GM21447 (cell line): Measurements from ENCODE around the gene CTBP1.

ENCODE experiments used
- ATAC-seq: cut with Tn5 transposase; IDR thresholded peaks from one replicate; pipeline ENCODE4 v1.9.1; 2021; ENCODE audit not compliant: unreplicated experiment

The CTBP1 gene

DNA sequence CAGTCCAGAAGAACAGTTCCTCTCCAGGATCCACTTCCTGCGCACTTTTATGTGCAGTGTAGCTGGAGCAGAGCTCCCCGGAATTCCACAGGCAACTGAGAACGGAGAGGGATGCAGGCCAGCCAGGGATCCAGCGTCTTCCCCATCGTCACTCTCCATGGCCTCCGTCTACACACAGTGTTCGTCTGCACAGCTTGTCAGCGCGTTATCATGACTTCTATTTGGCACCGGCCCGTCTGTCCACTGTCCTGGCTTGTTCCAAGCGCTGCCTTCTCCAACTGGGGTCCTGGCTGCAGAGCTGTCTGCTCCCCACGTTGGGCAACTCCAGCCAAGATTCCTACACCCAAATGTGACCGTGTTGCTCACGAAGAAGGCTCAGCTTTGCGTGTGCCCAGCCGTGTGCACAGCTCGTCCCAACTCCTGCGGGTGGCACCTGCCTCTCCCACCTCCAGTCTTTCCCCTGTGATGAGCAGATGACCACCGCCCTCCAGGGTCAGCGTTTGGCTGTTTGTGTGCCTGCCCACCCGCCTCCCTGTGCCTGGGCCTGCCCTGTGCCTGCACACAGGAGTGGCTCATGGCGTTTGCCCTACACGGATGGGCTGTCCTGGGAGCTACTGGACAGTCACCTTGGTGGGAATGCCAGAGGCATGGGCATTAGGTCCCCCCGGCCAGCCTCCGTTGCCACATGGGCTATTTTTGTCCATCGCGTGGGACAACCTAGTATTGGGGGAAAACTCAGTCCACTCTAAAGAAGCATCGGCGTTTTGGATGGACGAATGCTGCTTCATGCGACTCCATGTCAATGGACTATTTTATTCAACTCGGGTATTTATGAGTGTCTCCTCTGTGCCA, 2.2 kb upstream of the CTBP1 start:
- ATAC-seq, result no peak

DNA sequence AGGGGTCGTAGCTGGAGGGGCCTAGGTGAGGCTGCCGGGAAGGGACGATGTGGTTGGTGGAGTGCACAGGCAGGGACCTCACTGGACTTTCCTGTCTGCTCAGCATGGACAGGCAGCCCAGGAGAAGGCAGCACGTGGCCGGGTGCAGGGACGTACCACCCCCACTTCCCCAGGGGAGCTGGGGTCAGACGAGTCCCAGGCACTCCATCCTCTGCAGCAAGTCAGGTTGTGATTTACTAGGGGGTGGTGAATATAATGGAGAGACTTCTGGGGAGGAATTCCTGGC, 1.5 kb upstream of the CTBP1 start:
- no peak for ATAC-seq

DNA sequence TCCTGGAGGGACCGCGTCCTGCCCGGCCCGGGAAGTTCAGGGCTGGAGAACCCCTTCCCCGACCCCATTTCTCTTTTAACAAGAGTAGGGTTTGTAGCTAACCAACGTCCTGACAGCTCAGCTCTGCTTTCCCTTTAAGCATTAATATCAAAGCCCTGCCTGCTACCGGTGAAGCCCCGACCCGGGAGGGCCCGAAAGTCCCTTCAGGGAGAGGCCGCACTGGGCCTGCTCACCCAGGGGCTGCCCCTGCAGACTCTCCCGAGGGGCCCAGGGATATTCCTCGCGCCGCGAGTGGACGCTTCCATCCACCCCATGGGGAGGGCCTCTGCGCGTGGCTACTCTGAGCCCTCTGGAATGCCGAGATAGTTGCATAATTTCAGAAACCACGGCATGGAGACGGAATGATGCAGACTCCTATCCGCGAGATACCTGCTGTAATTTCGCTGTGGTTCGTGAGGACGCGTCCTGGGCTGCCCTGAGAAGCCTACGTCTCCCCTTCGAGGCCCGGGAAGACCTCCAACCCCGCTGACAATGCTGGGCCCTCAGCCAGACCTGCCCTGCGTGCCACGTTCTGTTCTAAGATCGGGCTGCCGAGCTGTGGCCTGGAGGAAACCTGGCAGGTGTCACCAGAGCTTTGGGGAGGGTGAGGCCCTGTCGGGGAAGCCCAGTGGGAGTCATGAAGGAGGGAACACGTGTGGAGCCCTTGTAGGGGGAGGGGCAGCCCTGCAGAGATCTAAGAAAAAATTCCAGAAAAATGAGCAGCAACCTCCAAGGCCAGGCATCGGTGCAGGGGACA, 999 bp upstream of the CTBP1 start:
- peak; percentile 11 for ATAC-seq

DNA sequence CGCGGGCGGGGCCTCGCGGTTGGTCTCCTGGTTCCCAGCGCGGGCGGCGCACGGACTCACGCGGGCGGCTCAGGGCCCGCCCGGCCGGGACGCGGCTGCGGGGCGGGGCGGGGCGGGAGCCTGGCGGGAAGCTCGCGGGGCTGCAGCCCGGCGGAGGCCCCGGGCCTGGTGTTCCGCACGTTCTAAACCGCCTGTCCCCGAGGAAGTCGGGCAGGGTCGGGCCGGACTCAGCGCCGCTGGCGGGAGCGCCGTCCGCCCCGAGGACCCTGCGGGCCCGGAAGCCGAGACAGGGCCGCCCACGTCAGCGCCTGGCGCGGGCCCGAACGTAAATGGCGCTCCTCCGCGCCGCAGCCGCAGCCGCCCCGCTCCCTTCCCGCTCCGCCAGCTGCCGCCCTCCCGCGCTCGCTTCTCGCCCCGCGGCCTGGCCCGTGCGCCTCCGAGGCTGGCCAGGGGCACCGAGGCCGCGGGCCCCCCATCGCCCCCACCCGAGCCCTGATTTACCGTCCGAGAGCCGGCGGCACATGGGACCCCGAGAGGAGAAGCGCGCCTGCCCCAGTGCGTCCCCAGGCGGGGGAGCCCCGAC, 309 bp upstream of the CTBP1 start:
- peak; percentile 38 for ATAC-seq

DNA sequence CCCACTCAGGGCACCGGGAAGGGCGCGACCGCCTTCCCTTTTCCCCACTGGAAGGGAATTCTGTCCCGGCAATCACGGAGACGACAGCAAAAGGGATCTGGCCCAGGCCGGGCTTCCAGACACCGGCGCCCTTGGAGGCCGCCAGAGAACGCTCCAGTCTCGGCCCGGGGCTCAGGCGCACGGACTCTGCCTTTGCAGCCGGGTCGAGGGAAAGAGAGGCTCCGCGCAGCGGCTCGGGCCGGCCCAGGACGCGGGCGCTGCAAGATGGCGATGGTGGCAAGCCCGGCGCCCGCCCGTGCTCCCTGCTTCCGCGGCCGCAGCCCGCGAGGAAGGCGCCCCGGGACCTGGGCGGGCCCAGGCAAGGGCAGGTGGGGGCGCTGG, 1.1 kb downstream of the CTBP1 start:
- ATAC-seq, result peak; percentile 7

DNA sequence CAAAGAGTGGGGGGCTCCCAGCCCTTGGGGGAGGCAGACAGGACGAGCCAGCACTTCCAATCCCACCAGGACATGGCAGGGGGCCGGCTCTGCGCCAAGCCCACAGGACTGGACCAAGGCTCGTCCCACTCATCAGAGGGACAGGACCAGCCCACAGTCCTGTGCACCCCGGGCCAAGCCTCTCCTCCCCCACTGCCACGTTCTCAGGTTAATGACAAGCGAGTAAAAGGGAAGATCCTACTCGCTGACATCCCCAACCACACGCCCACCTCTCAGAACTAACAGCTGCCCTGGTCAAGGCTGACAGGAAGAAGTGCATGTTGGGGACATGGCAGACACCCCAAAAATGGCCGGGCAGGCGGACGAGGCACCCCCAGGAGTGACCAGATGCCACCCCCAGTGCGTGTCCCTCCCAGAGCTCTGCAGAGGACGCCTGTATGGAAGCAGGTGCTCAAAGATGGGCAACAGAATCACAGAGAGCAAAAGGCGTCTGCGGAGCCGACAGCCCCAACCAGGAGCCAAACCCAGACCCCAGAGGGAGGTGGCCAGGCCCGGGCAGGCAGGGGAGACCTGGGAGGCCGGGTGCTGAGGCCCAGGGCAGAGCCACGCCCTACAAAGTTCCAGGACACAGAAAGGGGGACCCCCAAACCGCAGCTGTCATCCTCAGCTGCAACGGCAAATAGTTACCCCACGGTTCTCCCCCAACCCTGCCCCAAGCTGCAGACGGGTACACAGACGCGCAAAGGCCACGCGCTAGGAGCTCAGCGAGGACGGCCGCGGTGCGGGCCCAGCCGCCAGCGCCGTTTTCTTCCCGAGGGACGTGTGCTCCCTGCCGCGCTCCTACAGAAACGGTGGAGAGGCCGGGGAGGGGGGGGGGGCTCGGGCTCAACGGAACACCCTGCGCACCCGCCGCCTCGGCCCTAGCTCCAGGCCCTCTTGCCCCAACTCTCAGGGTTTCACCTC, 1.7 kb downstream of the CTBP1 start:
- no peak for ATAC-seq

DNA sequence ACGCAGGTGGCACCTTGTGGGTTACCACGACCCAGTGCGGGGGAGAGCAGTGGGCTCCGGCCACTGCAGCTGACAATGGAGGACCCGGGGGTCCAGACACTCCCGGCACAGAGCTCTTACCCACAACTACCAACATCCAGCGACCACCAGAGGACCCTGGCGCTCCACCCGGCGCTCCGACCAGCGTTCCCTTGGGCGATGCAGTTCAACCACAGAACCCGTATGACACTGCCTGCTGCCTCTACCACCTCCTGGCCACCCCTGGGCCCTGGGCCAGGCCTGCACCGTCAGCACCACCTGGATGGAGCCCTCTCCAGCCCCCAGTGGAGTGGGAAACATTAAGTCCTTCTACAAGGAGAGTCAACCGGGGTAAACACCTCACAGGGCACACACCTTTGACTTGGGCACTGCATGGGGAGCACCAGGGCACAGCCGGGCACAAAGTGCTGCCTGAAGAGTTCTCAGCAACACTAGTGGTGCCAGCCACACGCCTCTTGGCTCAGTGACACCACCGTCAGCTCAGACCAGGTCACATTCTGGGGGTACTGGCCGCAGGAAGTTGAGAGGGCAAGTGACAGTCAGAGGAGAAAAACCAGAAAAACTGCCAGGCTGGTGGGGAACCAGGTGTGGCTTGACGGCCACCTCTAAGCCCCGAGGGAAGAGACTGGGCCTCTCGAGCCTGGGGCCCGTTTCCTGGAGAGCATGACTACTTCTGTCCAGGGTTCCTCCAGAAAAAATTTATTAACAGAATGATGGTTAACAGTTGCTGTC, 2.6 kb downstream of the CTBP1 start:
- no peak for ATAC-seq

DNA sequence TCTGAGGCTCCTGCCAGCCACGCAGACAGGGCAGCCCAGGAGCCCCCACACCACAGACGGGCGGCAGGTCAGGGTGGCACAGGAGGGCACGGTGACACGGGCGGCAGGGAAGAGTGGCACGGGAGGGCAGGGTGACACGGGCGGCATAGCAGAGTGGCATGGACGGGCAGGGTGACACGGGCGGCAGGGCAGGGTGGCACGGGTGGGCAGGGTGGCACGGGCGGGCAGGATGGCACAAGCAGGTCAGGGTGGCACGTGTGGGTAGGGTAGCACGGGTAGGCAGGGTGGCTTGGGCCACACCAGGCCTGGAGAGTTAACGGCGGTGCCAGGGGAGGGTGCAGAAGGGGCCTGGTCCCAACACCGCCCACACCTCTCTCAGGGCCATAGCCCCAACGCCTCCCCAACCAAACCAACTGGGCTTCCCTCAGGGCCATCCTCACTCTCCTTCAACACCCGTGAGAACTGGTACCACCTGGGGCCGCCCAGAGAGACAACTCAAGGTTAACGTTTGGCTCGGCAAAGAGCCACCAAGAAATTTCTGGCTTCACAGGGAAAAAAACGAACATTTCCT, 3.4 kb downstream of the CTBP1 start:
- no peak for ATAC-seq

DNA sequence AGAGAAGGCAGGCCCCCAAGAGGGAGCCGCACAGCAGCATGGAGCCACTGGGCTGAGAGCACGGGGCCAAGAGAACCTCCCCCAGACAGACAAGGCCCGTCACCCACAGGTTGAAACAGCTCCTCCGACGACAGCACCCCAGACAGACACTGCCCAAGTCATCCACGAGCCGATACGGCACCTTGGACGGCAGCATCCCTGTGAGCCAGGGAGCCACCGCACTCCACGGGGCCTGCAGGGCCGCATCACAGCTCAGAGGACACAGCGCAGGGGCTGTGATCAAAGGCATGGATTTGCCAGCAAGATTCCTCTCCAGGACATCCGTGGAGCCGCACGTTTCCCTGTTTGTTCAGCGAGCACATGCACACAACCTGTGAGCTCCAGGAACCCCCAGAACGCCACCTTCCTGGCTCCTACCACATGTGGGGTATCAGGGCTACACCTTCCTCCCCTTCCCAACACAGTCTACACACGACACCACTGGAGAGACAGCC, 3.9 kb downstream of the CTBP1 start:
- ATAC-seq, result no peak

DNA sequence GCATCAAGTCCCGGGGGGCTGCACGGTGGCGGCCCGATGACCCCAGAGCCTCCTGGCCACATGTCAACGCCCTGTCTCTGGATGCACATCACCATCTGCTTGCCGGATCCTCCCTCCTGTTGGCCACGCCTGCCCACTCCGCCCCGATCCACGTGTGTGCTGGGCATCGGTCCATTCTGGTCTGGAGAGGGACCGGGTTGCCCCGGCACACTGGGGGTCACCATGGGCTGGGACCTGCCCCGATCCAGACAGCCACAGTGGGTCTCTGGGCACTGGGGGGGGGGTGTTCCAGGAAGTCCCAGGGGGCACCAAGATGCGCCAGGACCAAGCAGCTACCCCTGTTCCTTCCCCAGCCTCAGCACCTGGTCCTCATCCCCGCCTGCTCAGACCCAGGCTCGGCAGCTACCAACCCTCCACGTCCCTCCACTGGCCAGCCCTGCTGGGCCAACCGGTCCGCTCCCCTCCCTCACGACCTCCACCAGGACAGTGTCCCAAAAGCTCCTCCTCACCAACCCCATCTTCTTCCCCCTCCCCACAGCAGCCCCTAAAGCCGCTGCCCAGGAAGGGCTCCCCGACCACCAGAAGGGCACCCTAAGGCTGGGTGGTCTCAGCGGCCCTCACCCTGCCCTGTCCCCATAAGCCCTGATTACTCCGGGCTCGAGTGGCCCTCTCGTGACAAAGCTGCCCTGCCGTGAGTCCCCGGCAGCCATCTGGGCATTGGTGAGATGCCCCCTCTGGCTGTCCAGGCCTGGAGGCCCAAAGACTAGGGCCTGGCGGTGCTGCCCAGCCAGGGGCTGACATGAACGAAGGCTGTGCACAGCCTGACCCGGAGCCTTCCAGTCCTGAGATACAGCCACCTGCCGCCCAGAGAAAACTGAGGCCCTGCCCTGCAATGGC, 4.6 kb downstream of the CTBP1 start:
- ATAC-seq, result no peak

DNA sequence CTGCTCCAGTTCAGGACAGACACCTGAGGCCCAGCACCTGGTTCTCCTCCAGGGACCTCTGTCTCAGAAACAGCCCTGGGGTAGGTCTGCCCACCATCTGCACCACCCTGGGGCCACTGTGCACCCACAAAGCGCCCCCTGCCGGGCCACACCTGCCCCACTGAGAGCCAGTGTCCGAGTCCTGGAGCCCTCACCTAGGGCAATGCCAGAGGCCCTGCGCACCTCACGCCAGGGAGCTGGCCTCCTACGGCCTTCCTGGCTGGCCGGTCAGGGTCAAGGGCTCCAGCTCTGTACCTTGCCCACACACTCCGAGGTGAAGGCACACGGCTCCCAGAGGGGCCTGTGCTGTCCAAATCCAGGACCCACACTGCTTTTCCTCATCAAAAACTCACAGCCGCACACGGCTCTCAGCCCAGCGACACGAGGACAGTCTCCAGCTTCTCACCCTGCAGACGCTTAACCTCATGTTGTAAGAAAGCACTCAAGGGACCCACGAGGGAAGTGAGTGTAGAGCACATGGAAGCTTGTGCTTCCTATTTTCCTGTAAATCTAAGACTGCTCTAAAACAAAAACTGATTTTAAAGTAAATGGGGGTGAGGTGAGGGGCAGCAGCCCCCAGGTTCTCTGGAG, 5.4 kb downstream of the CTBP1 start:
- ATAC-seq, result no peak

DNA sequence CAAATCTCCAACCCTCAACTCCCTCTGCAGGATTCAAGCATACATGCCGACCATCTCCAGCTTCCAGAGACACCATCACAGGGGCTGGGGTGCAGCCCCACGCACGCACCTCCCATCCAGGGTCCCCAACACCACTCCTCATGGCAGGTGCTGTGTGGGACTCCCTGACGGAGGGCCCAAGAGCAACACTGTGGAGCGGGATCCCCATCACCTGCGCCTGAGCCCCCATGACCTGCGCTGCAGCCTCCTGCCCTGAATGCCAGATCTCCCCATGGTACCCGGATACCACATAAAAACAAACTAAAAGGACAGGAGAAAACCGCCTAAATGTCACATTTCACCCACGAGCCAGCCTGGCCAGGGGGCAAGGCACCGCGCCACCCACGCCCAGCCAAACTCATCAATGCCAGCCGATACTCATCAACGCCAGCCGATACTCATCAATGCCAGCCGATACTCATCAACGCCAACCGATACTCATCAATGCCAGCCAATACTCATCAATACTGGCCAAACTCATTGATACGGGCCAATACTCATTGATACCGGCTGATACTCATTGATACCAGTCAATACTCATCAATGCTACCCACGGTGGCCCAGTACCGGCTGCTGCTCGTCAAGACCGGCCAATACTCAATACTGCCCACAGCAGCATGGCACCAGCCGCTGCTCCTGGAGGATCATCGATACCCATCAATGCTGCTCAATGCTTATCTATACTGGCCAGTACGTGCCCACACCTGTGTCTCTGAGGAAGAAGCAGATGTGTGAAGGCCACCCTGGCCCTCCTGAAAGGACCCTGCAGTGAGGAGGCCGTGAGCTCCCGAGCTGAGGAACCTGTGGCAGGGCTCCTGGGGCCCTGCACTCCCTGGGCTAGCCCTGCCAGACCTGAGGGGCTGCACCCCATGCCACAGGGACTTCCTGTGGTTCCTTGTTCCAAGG, 6.2 kb downstream of the CTBP1 start:
- no peak for ATAC-seq

DNA sequence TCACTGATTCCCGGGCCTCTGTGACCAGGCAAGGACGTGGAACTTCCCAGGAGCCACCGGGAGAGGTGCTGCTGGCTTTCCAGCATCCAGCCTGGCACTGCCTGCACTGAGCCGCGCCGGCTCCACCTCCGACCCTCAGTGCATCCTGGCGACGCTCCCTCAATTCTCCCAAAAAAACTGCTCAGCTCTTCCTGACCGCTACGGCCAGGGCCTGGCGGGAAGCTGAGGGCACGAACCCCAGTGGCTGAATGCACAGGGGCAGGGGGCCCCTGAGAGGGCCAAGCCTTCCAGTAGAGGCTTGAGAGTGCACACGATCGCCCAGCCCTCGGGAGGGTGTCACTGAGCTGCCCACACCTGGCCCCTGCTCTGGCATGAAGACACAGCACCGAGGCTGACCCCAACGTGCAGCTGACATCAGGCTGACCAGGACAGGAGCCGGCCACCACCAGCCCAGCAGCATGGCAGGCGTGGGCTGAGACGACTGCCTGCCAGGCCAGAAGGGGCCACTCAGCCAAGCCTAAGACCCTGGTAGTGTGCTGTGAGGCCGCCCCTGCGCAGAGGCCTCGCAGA, 6.9 kb downstream of the CTBP1 start:
- ATAC-seq, result no peak

DNA sequence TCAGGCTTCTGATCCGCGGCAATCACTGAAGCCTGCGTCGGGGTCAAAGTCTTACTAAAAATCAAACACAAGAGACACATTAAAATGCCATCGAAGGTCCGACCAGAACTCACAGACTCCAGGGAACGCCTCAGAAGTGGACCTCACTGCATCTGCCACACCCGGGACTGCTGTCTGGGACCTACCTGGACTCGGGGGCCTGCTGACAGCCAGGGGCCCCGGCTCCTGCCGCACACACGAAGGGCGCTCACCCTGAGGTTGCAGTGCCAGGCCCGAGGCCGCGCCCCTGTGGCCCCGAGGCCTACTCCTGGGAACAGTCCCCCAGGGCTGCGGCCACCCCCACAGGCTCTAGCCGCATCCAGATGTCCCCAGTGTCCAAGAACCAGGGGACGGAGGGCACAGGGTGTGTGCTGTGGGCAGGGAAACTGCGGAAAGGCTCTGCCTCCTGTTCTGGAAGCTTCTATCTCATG, 7.4 kb downstream of the CTBP1 start:
- ATAC-seq, result no peak

DNA sequence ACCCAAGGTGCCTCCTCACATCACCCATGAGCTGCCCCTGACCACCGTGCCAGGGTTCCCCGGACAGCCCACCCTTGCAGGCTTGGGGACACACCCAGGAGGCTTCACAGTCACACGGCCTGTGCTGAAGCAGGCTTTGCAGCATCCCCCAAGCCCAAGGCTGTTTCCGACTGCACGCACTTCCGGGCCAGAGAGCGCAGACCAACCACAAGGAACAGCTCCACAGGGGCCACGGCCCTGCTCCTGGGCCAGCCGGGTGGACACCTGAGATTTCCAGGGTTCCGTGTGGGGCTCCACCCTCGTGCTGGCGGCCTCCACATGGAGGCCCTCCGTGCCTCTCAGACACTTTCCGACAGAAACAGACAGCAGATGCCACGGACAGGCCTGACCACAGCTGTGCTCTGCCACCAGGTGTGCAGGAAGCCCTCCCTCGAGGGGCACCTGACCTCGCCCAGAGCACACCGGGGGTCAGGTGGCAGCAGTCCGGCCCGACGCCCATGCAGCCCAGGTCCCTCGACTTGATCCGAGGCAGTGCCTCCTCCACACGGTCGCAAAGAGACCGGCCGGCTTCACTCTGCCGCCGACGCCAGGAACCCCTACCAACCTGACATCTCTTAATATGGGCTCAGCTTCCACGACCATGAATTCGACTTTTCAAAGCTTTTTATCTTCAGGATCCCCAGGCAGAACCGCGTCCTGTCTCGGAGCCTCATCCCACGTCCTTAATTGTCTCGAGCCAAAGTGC, 8.0 kb downstream of the CTBP1 start:
- ATAC-seq, result no peak

DNA sequence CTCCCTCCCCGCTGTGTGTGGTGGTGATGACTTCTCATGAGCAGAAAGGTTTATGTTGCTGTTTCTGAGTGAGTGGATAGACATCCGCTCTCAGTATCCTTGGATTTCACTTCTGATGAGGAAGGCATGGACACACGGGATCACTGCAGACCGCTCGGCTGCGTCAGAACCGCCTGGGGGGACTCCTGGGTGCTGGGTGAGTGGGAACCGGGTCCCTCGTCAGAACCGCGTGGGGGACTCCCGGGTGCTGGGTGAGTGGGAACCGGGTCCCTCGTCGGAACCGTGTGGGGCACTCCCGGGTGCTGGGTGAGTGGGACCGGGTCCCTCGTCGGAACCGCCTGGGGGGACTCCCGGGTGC, 9.0 kb downstream of the CTBP1 start:
- ATAC-seq, result no peak
